Duodenal mucosa (tissue), 2 donors: Measurements from ENCODE around the gene NKAIN1.

Experiments
- H3K27ac ChIP-seq: one replicate; pipeline ENCODE4 v1.7.0; 2013; ENCODE audit warnings: low read depth, low read length
- H3K27me3 ChIP-seq, 2 donors: one replicate each; pipeline ENCODE4 v1.7.0; 2013; ENCODE audit warnings: low read length in 2 of 2, control low read depth in 1 of 2; ENCODE audit not compliant: insufficient read depth in 2 of 2, control insufficient read depth in 1 of 2
- H3K36me3 ChIP-seq, 2 donors: one replicate each; pipeline ENCODE4 v1.7.0; 2013; ENCODE audit warnings: low read length in 2 of 2, control low read depth in 1 of 2; ENCODE audit not compliant: insufficient read depth in 2 of 2, control insufficient read depth in 1 of 2
- H3K4me1 ChIP-seq, 2 donors: one replicate each; pipeline ENCODE4 v1.7.0; 2013; ENCODE audit warnings: low read length in 2 of 2, control low read depth in 1 of 2; ENCODE audit not compliant: insufficient read depth in 2 of 2, control insufficient read depth in 1 of 2
- H3K4me3 ChIP-seq, 2 donors: one replicate each; pipeline ENCODE4 v1.7.0; 2013; ENCODE audit warnings: low read length in 2 of 2, low read depth in 1 of 2
- H3K9ac ChIP-seq, 2 donors: one replicate each; pipeline ENCODE4 v1.7.0; 2013; ENCODE audit warnings: low read length in 2 of 2, low read depth in 1 of 2
- H3K9me3 ChIP-seq, 2 donors: one replicate each; pipeline ENCODE4 v1.7.0; 2013; ENCODE audit warnings: low read length in 2 of 2, control low read depth in 1 of 2; ENCODE audit not compliant: control insufficient read depth in 1 of 2

NKAIN1 gene

DNA sequence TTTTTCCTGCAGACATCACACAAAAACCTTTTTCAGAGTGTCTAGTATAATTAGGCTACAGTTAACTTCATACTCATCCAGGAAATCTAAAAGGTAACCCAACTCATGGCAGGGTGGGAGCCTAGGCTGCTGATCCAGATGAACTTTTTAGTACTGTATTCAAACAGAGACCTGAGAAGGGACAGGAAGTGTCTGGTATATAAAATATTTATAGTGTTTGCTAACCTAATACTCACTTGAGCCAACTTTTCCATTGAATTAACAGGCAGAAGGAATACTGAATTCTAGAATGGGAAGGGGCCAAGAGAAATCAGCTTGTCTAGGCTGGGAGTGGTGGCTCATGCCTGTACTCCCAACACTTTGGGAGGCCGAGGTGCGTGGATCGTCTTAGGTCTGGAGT is 22.2 kb upstream of the NKAIN1 start:
- Histone ChIP-seq H3K9me3 (no peaks in the 10 kb centered on the region), H3K4me1 (peaks cover 0 to 2% of the 10 kb centered on the region in 2 donors), H3K27ac (no peak overlapping the region), H3K4me3 (no peak overlapping the region), H3K9ac (no peak overlapping the region), H3K36me3 (peaks cover 19 to 65% of the 10 kb centered on the region in 2 donors), H3K27me3 (no peaks in the 10 kb centered on the region)

DNA sequence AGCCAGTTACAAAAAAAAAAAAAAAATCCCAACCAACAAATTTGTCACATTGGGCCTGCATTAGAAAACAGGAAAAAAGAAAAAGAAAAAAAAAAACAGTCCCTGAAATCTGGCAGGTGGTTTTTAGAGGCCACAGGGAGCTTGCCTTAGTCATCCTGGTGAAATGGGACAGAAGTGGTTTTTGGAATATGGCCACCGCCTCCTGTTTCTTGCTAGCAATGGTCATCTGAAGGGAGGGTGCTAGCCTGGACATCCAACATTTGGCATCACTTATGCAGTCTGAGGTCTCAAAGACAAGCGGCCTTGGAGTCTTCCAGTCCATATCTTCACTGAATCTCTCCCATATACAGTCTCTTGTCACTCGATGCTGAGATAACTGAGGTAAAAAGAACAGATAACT is 20.1 kb upstream of the NKAIN1 start:
- Histone ChIP-seq H3K9ac (no peak overlapping the region), H3K36me3 (peaks cover 12 to 54% of the 10 kb centered on the region in 2 donors), H3K27me3 (no peaks in the 10 kb centered on the region), H3K9me3 (no peaks in the 10 kb centered on the region), H3K4me1 (peaks cover 0 to 2% of the 10 kb centered on the region in 2 donors), H3K4me3 (no peak overlapping the region), H3K27ac (no peak overlapping the region)

DNA sequence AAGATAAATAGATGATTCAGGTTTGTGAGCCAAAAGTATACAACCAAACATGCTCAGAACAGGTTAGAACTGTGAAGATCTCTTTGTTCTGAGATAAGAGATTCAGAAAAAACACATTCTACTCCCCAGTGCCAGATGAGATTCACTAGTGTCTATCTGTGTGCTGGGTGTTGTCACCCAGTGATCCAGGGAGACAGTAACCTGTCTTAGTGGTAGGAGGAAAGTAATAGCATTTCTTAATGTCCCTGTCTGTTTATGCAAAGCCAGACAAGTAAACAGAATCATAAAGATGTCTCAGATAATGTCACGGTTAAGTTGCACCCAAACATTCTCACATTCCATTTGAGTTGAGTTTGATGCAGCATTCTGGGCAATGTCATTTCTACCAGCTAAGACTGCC is 18.9 kb upstream of the NKAIN1 start:
- peaks cover 12 to 54% of the 10 kb centered on the region in 2 donors for H3K36me3 ChIP-seq
- H3K27me3 ChIP-seq: no peaks in the 10 kb centered on the region
- H3K9me3 ChIP-seq: no peaks in the 10 kb centered on the region
- H3K9ac ChIP-seq: no peak overlapping the region
- H3K4me1 ChIP-seq: peaks cover 0 to 2% of the 10 kb centered on the region in 2 donors
- H3K4me3 ChIP-seq: no peak overlapping the region
- no peak overlapping the region for H3K27ac ChIP-seq

DNA sequence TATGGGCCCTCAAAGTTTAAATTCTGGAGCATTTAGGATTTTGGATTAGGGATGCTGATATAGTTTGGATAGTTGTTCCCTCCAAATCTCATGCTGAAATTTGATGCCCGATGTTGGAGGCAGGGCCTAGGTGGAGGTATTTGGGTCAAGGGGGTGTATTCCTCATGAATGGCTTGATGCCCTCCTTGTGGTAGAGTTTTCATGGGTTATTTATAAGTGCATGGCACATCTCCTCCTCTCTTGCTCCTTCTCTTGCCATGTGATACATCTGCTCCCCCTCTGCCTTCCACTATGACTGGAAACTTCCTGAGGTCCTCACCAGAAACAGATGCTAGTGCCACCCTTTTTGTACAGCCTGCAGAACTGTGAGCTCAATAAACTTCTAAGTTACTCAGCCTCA is 17.5 kb upstream of the NKAIN1 start:
- peaks cover 12 to 49% of the 10 kb centered on the region in 2 donors for H3K36me3 ChIP-seq
- no peak overlapping the region for H3K9ac ChIP-seq
- H3K27me3 ChIP-seq: no peaks in the 10 kb centered on the region
- H3K27ac ChIP-seq: no peak overlapping the region
- no peak overlapping the region for H3K4me3 ChIP-seq
- no peaks in the 10 kb centered on the region for H3K9me3 ChIP-seq
- no peaks in the 10 kb centered on the region for H3K4me1 ChIP-seq

DNA sequence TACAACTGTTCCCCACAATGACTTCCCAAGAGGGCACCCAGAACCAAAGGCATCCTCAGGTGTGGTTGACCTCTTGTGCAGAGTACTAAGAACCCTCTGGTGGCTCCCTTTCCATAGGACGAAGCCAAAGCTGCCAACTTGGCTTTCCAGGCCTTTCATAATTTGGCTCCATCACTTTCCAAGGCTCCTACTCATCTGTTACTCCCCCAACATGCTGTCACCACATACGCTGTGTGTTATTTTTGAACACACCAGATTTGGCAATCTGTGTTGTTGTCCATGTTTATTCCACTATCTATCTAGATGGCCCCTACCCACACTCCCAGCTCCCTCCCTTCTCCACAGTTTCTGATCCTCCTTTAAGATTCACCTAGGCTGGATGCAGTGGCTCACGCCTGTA is 10.2 kb upstream of the NKAIN1 start:
- Histone ChIP-seq H3K9ac (no peak overlapping the region), H3K36me3 (no peaks in the 10 kb centered on the region), H3K9me3 (no peaks in the 10 kb centered on the region), H3K27ac (no peak overlapping the region), H3K27me3 (no peaks in the 10 kb centered on the region), H3K4me3 (no peak overlapping the region), H3K4me1 (no peaks in the 10 kb centered on the region)

DNA sequence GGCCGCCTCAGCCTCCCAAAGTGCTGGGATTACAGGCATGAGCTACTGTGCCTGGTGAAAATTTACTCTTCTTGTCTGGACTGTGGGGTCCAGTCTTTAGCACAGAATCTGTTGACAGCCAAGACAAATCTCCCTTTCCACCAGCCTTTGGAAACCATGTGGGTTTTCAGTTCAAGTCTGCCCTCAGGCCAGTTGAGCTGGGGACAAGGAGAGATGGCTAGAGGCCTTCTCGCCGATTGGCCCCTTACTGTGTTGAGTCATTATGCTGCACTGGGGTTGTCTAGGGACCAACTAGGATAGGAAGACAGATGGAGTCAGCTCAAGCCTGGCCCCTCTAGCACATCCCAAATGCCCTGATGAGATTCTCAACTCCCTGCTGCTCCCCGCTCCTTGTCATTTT is 8.6 kb upstream of the NKAIN1 start:
- no peaks in the 10 kb centered on the region for H3K9me3 ChIP-seq
- no peak overlapping the region for H3K27ac ChIP-seq
- no peaks in the 10 kb centered on the region for H3K4me1 ChIP-seq
- H3K36me3 ChIP-seq: no peaks in the 10 kb centered on the region
- no peaks in the 10 kb centered on the region for H3K27me3 ChIP-seq
- H3K9ac ChIP-seq: no peak overlapping the region
- no peak overlapping the region for H3K4me3 ChIP-seq

DNA sequence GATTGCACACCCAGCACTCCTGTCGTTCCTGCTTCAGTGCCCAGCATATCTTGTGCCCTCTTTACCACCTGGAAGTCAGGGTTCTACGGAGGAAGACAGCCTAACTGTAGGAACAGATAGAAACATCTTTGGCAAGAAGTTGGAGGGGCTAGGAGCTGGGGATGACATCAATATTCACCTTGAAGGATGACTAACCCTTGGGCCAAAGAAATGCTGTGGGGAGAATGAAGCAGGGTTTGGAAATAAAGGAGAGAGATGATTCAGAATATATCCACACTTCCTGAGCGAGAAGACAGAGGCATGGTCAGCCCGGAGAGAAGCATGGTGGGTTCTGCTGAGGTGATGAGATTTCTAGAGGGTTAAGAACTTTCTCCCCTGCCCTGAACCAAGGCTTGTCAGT is 4.6 kb upstream of the NKAIN1 start:
- Histone ChIP-seq H3K4me1 (no peaks in the 10 kb centered on the region), H3K27me3 (peaks cover 11 to 12% of the 10 kb centered on the region in 2 donors), H3K36me3 (no peaks in the 10 kb centered on the region), H3K4me3 (no peak overlapping the region), H3K9ac (no peak overlapping the region), H3K27ac (no peak overlapping the region), H3K9me3 (no peaks in the 10 kb centered on the region)

DNA sequence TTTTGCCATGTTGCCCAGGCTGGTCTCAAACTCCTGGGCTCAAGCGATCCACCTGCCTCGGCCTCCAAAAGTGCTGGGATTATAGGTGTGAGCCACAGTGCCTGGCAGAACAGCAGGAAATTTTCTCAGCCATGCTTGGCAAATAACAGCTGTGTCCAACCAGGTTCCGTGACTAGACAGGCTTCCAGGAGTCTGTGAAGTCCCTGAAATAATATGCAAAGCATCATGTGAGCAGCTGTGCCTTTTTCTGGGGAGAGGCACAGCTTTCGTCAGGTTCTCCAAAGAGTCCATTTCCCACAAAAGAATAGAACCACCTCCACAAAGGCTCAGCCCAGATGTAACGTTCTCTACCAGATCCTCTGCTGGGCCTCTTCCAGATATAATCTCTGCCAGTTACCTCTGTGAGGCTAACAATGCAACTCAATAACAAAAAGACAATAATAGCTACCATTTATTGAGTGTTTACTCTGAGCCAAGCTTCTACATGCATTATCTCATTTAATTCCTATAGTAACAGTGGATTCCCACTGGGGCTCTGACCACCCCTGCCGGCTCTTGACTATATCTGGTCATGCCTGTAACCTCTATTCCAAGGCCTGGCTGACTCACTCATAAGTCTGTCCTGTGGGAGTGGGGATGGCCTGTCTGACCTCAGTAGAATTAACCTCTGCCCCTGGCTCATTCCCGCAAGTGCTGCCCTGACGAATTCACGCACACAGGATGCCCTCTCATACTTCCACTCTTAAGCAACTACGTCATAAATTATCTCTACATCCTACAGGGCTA is 4.0 kb upstream of the NKAIN1 start:
- no peak overlapping the region for H3K4me3 ChIP-seq

DNA sequence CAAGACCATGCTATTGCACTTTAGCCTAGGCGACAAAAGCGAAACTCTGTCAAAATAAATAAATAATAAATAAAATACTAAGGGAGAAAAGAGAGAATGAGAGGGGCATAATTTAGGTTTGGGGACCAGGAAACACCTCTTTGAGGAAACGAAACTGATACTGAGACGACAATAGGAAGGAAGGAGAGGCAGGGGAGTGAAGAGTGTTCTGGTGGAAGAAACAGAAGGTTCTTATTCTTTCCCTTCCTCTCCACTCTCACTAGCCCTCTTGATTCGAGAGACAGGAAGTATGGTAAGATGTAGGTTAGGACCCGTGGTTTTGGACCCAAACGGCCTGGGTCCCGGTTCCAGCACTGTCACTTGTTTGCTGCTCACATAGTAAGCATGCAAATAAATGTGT is 1.6 kb upstream of the NKAIN1 start:
- no peaks in the 10 kb centered on the region for H3K4me1 ChIP-seq
- no peaks in the 10 kb centered on the region for H3K9me3 ChIP-seq
- H3K27me3 ChIP-seq: peaks cover 33 to 34% of the 10 kb centered on the region in 2 donors
- no peak overlapping the region for H3K4me3 ChIP-seq
- H3K9ac ChIP-seq: no peak overlapping the region
- H3K36me3 ChIP-seq: no peaks in the 10 kb centered on the region
- H3K27ac ChIP-seq: no peak overlapping the region

More for the DNA sequence above, 4.0 kb upstream of the NKAIN1 start:
- no peaks in the 10 kb centered on the region for H3K36me3 ChIP-seq
- no peaks in the 10 kb centered on the region for H3K4me1 ChIP-seq
- H3K27me3 ChIP-seq: peaks cover 15 to 19% of the 10 kb centered on the region in 2 donors
- H3K9me3 ChIP-seq: no peaks in the 10 kb centered on the region
- no peak overlapping the region for H3K9ac ChIP-seq
- no peak overlapping the region for H3K27ac ChIP-seq

DNA sequence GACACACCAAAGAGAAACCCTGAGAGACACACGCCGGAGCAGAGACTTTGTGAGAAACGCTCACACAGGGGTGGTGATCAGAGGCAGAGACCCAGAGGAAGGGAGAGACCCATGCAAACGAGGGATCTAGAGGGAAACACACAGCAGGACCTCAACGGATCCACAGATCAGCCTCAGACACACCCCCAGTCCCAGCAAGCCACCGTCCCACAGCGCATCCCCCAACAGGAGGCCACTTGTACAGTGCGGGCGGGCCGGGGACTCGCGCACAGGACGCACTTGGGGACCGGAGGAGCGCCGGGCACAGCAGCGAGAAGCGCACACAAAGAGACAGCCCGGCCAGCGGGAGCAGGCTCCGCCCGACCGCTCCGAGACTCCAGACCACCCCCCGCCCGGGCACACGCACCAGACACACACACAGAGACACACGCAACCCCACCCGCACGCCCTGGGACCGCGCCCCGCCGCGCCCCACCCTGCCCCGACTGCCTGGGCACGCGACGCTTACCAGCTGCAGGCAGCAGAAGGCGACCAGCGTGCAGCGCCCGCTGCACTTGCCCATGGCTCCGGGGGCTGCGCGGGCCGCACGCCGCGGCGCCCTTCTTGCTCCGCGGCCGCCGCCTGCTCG is 587 bp downstream of the NKAIN1 start:
- Histone ChIP-seq H3K9ac (no peak overlapping the region), H3K27me3 (peaks cover 47 to 48% of the 10 kb centered on the region in 2 donors), H3K36me3 (no peaks in the 10 kb centered on the region)

More for the DNA sequence above, 587 bp downstream of the NKAIN1 start:
- H3K4me1 ChIP-seq: no peaks in the 10 kb centered on the region
- no peak overlapping the region for H3K27ac ChIP-seq
- peak overlapping the region in 1 of 2 donors; percentile 45 for H3K4me3 ChIP-seq
- H3K9me3 ChIP-seq: no peaks in the 10 kb centered on the region
